Right atrium auricular region (tissue), 2 donors: ENCODE measurements around the gene CRAMP1. TPM values are rescaled to one million over a fixed set of nuclear protein-coding genes. Genes with fewer than 3 reads are reported as not detected.

Experiments
- DNase-seq: peaks from one replicate; pipeline ENCODE4 v3.0.0-alpha.2; 2019; ENCODE audit warnings: low spot score
- H3K27ac ChIP-seq, 2 donors: fragments of 200-600 bp; sonication (generic); 1 replicate in 1 of 2; 2 replicates in 1 of 2; pipeline ENCODE4 v1.5.1; 2016 to 2019
- H3K27me3 ChIP-seq, 2 donors: fragments of 200-600 bp; sonication (generic); one replicate each; pipeline versions ENCODE4 v1.5.1 to v1.6.0; 2017 to 2019
- H3K36me3 ChIP-seq: fragments of 200-600 bp; sonication (generic); one replicate; pipeline ENCODE4 v1.5.1; 2016
- H3K4me1 ChIP-seq, 2 donors: fragments of 200-600 bp; sonication (generic); one replicate each; pipeline versions ENCODE4 v1.5.1 to v1.6.0; 2017 to 2019
- H3K4me3 ChIP-seq, 2 donors: fragments of 200-600 bp; sonication (generic); 1 replicate in 1 of 2; 2 replicates in 1 of 2; pipeline ENCODE4 v1.5.1; 2017 to 2019; ENCODE audit warnings: mild to moderate bottlenecking in 1 of 2, moderate library complexity in 1 of 2
- H3K9me3 ChIP-seq, 2 donors: fragments of 200-600 bp; sonication (generic); one replicate each; pipeline ENCODE4 v1.5.1; 2019
- CTCF ChIP-seq, 2 donors: fragments of 200-600 bp; sonication (generic); IDR thresholded peaks; one replicate each; pipeline ENCODE4 v1.5.1; 2019; ENCODE audit warnings: antibody characterized with exemption in 2 of 2
- total RNA-seq, 2 donors: library from RNA; depleted of rRNA; stranded (reverse); fragments of >200 nt; gene quantifications; one replicate each; pipeline ENCODE4 v1.1.0, GENCODE V29; 2016

Gene CRAMP1
- total RNA-seq, 2 donors from 2014 or later: 7.7 to 9.7 TPM

- peaks cover 0 to 8% of the 10 kb centered on the region in 2 donors for H3K4me1 ChIP-seq
- H3K4me3 ChIP-seq: no peak overlapping the region
- no peak overlapping the region for H3K27ac ChIP-seq
- DNase-seq: no peak
- no peaks in the 10 kb centered on the region for H3K9me3 ChIP-seq
- peaks cover 7% of the 10 kb centered on the region for H3K36me3 ChIP-seq
- TF ChIP-seq CTCF (IDR thresholded peaks at IDR 0.05): no peak
- H3K27me3 ChIP-seq: no peaks in the 10 kb centered on the region
Observed at GRCh38 chr16:1680361-1680760, 68.2 kb downstream of the CRAMP1 start.

GRCh38 chr16:1681032-1681431 lies 68.9 kb downstream of the CRAMP1 start:
- peaks cover 0 to 8% of the 10 kb centered on the region in 2 donors for H3K4me1 ChIP-seq
- no peak for TF ChIP-seq CTCF (IDR thresholded peaks at IDR 0.05)

GRCh38 chr16:1687427-1688316 lies 75.5 kb downstream of the CRAMP1 start:
- Histone ChIP-seq H3K36me3 (no peaks in the 10 kb centered on the region), H3K9me3 (no peaks in the 10 kb centered on the region), H3K27ac (no peak overlapping the region), H3K4me1 (peaks cover 0 to 9% of the 10 kb centered on the region in 2 donors), H3K27me3 (no peaks in the 10 kb centered on the region), H3K4me3 (no peak overlapping the region)
- no peak for DNase-seq
- no peak for TF ChIP-seq CTCF (IDR thresholded peaks at IDR 0.05)

More at GRCh38 chr16:1681032-1681431, 68.9 kb downstream of the CRAMP1 start:
- Histone ChIP-seq H3K4me3 (no peak overlapping the region), H3K27ac (no peak overlapping the region), H3K27me3 (no peaks in the 10 kb centered on the region), H3K36me3 (peaks cover under 1% of the 10 kb centered on the region), H3K9me3 (no peaks in the 10 kb centered on the region)
- no peak for DNase-seq

- DNase-seq: no peak
- no peaks in the 10 kb centered on the region for H3K27me3 ChIP-seq
- no peak overlapping the region for H3K27ac ChIP-seq
- no peak overlapping the region for H3K4me3 ChIP-seq
- H3K9me3 ChIP-seq: no peaks in the 10 kb centered on the region
- H3K36me3 ChIP-seq: no peaks in the 10 kb centered on the region
- TF ChIP-seq CTCF (IDR thresholded peaks at IDR 0.05): no peak
- peaks cover 0 to 9% of the 10 kb centered on the region in 2 donors for H3K4me1 ChIP-seq
Observed at GRCh38 chr16:1688807-1689560, 76.8 kb downstream of the CRAMP1 start.

GRCh38 chr16:1689853-1690252 lies 77.7 kb downstream of the CRAMP1 start:
- H3K9me3 ChIP-seq: no peaks in the 10 kb centered on the region
- no peaks in the 10 kb centered on the region for H3K36me3 ChIP-seq
- no peak overlapping the region for H3K27ac ChIP-seq
- H3K4me3 ChIP-seq: no peak overlapping the region
- no peaks in the 10 kb centered on the region for H3K27me3 ChIP-seq
- TF ChIP-seq CTCF (IDR thresholded peaks at IDR 0.05): no peak
- peaks cover 0 to 9% of the 10 kb centered on the region in 2 donors for H3K4me1 ChIP-seq
- no peak for DNase-seq
